Renal cortex interstitium (tissue), 11 donors: Measurements from ENCODE around the gene OR2A25. TPM values are rescaled to one million over a fixed set of nuclear protein-coding genes. Genes with fewer than 3 reads are reported as not detected.
"Not testable (repeated sequence)": the region's sequence is repeated elsewhere in the genome, so short reads cannot be mapped to it uniquely, and the experiment has no call there.

Experiments used
- DNase-seq, 11 donors: peaks; one replicate each; pipeline ENCODE4 v3.0.0-alpha.2; 2013; ENCODE audit warnings: low read depth in 9 of 11, low spot score in 4 of 11; ENCODE audit errors: extremely low read depth in 1 of 11
- polyA plus RNA-seq, 3 donors: library from polyadenylated mRNA; unstranded; fragments of 120-200 nt; gene quantifications; one replicate each; pipeline ENCODE4 v1.2.1, GENCODE V29; 2013; ENCODE audit not compliant: insufficient read length in 3 of 3

OR2A25 gene
- polyA plus RNA-seq, 3 donors, result 0.17 TPM; not detected in 2

GRCh38 chr7:144050884-144051283 lies 18.7 kb upstream of the OR2A25 start:
- DNase-seq, result not testable (repeated sequence)

- DNase-seq, result no peak
These were observed 11.7 kb upstream of the OR2A25 start for GRCh38 chr7:144057954-144058353.

- DNase-seq, result no peak
These were observed 5.9 kb upstream of the OR2A25 start for GRCh38 chr7:144063710-144064109.

GRCh38 chr7:144069953-144070352 lies 342 bp downstream of the OR2A25 start:
- DNase-seq, result no peak

GRCh38 chr7:144074374-144074773 lies 4.8 kb downstream of the OR2A25 start:
- no peak for DNase-seq

- DNase-seq, result no peak
These were observed 16.4 kb downstream of the OR2A25 start, which contains the start of gene OR2A12 for GRCh38 chr7:144085978-144086377. TSS of gene OR2A12 (plus strand) at chr7:144086278. CDS start at chr7:144095108, 8,830 bp downstream.

- no peak for DNase-seq
These were observed 17.1 kb downstream of the OR2A25 start for GRCh38 chr7:144086730-144087129.

GRCh38 chr7:144087230-144087629 lies 17.6 kb downstream of the OR2A25 start:
- no peak for DNase-seq

- DNase-seq, result no peak
These were observed 21.1 kb downstream of the OR2A25 start for GRCh38 chr7:144090667-144091066.

GRCh38 chr7:144098776-144099175 lies 29.2 kb downstream of the OR2A25 start:
- no peak for DNase-seq

GRCh38 chr7:144100607-144101006 lies 31.0 kb downstream of the OR2A25 start:
- DNase-seq, result no peak

GRCh38 chr7:144102041-144102440 lies 32.4 kb downstream of the OR2A25 start:
- DNase-seq, result no peak

GRCh38 chr7:144105211-144105610 lies 35.6 kb downstream of the OR2A25 start:
- DNase-seq, result no peak

GRCh38 chr7:144109283-144109682 lies 39.7 kb downstream of the OR2A25 start, which contains the start of gene OR2A2:
TSS of gene OR2A2 (plus strand) at chr7:144109583. CDS start at chr7:144109583, 0 bp downstream.
- DNase-seq, result no peak

- no peak for DNase-seq
These were observed 40.7 kb downstream of the OR2A25 start for GRCh38 chr7:144110272-144110671.

- DNase-seq, result no peak
These were observed 44.0 kb downstream of the OR2A25 start for GRCh38 chr7:144113651-144114050.

GRCh38 chr7:144118341-144118740 lies 48.7 kb downstream of the OR2A25 start:
- no peak for DNase-seq

- DNase-seq, result no peak
These were observed 53.3 kb downstream of the OR2A25 start, which contains the start of gene OR2A14 for GRCh38 chr7:144122876-144123275. TSS of gene OR2A14 (plus strand) at chr7:144123176. CDS start at chr7:144129113, 5,937 bp downstream.
